ENCODE data around the gene SEC24C. TPM values are rescaled to one million over a fixed set of nuclear protein-coding genes. Genes with fewer than 3 reads are reported as not detected.

Gene SEC24C
- total RNA-seq, 4 donors from 2014 or later, result 56.2 to 95.2 (median 83.9) TPM

GRCh38 chr10:73730153-73730906 is 13.8 kb upstream of the SEC24C start:
- H3K36me3 ChIP-seq, result peaks cover 6 to 8% of the 10 kb centered on the region in 2 donors
- peak overlapping the region; percentile 64 to 84 (median 70) for H3K27ac ChIP-seq
- peaks cover 9 to 10% of the 10 kb centered on the region in 2 donors for H3K4me1 ChIP-seq
- peak; percentile 84 to 87 for DNase-seq
- WGBS, 2 donors, result 0 to 1% methylated on average over 51 to 58 of the region's 58 CpGs
- no peaks in the 10 kb centered on the region for H3K9me3 ChIP-seq
- H3K27me3 ChIP-seq, result no peaks in the 10 kb centered on the region
- TF ChIP-seq CTCF (IDR thresholded peaks at IDR 0.05), result no peak
- peak in 1 of 2 donors; percentile 67 for TF ChIP-seq POLR2A (IDR thresholded peaks at IDR 0.05)
- H3K4me3 ChIP-seq (replicated peaks in 1 of 3), result peak overlapping the region; percentile 31 to 78 (median 52)
- intact Hi-C loops (cut with DNase I), result no loop called here

GRCh38 chr10:73731588-73732375 is 12.4 kb upstream of the SEC24C start:
- H3K27me3 ChIP-seq, result no peaks in the 10 kb centered on the region
- no peak for DNase-seq
- 90 to 97% methylated on average over 23 to 33 of the region's 42 CpGs for WGBS, 2 donors
- no peak overlapping the region for H3K4me3 ChIP-seq (replicated peaks in 1 of 3)
- intact Hi-C loops (cut with DNase I), result no loop called here
- H3K4me1 ChIP-seq, result peaks cover 9 to 10% of the 10 kb centered on the region in 2 donors
- no peak for TF ChIP-seq CTCF (IDR thresholded peaks at IDR 0.05)
- no peak for TF ChIP-seq POLR2A (IDR thresholded peaks at IDR 0.05)
- H3K36me3 ChIP-seq, result peaks cover 6 to 12% of the 10 kb centered on the region in 2 donors
- no peaks in the 10 kb centered on the region for H3K9me3 ChIP-seq
- H3K27ac ChIP-seq, result no peak overlapping the region

- intact Hi-C loops (cut with DNase I), result no loop called here
Observed at GRCh38 chr10:73732426-73732825, 11.7 kb upstream of the SEC24C start.

GRCh38 chr10:73732931-73733623 is 11.1 kb upstream of the SEC24C start:
- TF ChIP-seq CTCF (IDR thresholded peaks at IDR 0.05) (no peak), POLR2A (IDR thresholded peaks at IDR 0.05) (no peak)
- WGBS, 2 donors, result 75 to 85% methylated on average over 21 to 32 of the region's 84 CpGs
- Histone ChIP-seq H3K27ac (no peak overlapping the region), H3K4me1 (peaks cover 9 to 10% of the 10 kb centered on the region in 2 donors), H3K36me3 (peaks cover 0 to 12% of the 10 kb centered on the region in 2 donors), H3K4me3 (replicated peaks in 1 of 3) (no peak overlapping the region), H3K9me3 (no peaks in the 10 kb centered on the region), H3K27me3 (no peaks in the 10 kb centered on the region)
- intact Hi-C loops (cut with DNase I), result no loop called here
- DNase-seq, result no peak

More at GRCh38 chr10:73732426-73732825, 11.7 kb upstream of the SEC24C start:
- Histone ChIP-seq H3K27me3 (no peaks in the 10 kb centered on the region), H3K9me3 (no peaks in the 10 kb centered on the region), H3K36me3 (peaks cover 0 to 12% of the 10 kb centered on the region in 2 donors), H3K27ac (no peak overlapping the region), H3K4me3 (replicated peaks in 1 of 3) (no peak overlapping the region), H3K4me1 (peaks cover 9 to 10% of the 10 kb centered on the region in 2 donors)
- WGBS, 2 donors, result 95 to 97% methylated on average over 13 to 20 of the region's 20 CpGs
- no peak for DNase-seq
- TF ChIP-seq CTCF (IDR thresholded peaks at IDR 0.05), result no peak

Data from thyroid gland (tissue), 4 donors.